WI38 (cell line): Measurements from ENCODE around the gene NOB1.
"Not testable (repeated sequence)": the region's sequence is repeated elsewhere in the genome, so short reads cannot be mapped to it uniquely, and the experiment has no call there.

Experiments used
- H3K4me3 ChIP-seq: 2 replicates; pipeline ENCODE4 v1.5.1; 2011; ENCODE audit warnings: low read depth, mild to moderate bottlenecking, control low read depth, low read length
- CTCF ChIP-seq: IDR thresholded peaks from 2 replicates; pipeline ENCODE4 v1.5.1; 2012; ENCODE audit warnings: low read depth, mild to moderate bottlenecking, control low read depth, low read length

Gene NOB1

GRCh38 chr16:69754469-69755310 is at the start of gene NOB1:
Gene NOB1 (minus strand): TSS chr16:69754926. CDS start chr16:69754910, 16 bp downstream.
- H3K4me3 ChIP-seq = peak within 1 kb of the TSS; percentile 75

GRCh38 chr16:69804297-69804696 is 49.6 kb upstream of the NOB1 start:
- TF ChIP-seq CTCF = no peak
- no peak overlapping the region for H3K4me3 ChIP-seq

More at GRCh38 chr16:69754469-69755310, at the start of gene NOB1:
- peak; percentile 95 for TF ChIP-seq CTCF

- no peak for TF ChIP-seq CTCF
- H3K4me3 ChIP-seq = no peak overlapping the region
Measured at GRCh38 chr16:69799611-69800031, 44.9 kb upstream of the NOB1 start.

GRCh38 chr16:69798466-69798865 is 43.7 kb upstream of the NOB1 start:
- no peak overlapping the region for H3K4me3 ChIP-seq
- TF ChIP-seq CTCF = peak; percentile 40; the same call in 1 of the 2 replicates

- TF ChIP-seq CTCF = peak; percentile 61
- no peak overlapping the region for H3K4me3 ChIP-seq
Measured at GRCh38 chr16:69796285-69797118, 41.8 kb upstream of the NOB1 start.

- no peak overlapping the region for H3K4me3 ChIP-seq
- TF ChIP-seq CTCF = no peak
Measured at GRCh38 chr16:69794486-69794885, 39.8 kb upstream of the NOB1 start.

- no peak for TF ChIP-seq CTCF
- H3K4me3 ChIP-seq = no peak overlapping the region
Measured at GRCh38 chr16:69793526-69793925, 38.8 kb upstream of the NOB1 start.

- H3K4me3 ChIP-seq = not testable (repeated sequence)
Measured at GRCh38 chr16:69791391-69791847, 36.7 kb upstream of the NOB1 start.
